GM19351 (cell line): ENCODE results near the gene PSMB7.

ENCODE experiments used
- ATAC-seq: cut with Tn5 transposase; IDR thresholded peaks from one replicate; pipeline ENCODE4 v1.9.1; 2021; ENCODE audit warnings: mild to moderate bottlenecking, moderate library complexity; ENCODE audit not compliant: unreplicated experiment

The PSMB7 gene

GRCh38 chr9:124329206-124329792 is 85.9 kb downstream of the PSMB7 start:
- no peak for ATAC-seq

- ATAC-seq, result no peak
Observed at GRCh38 chr9:124328285-124328684, 87.0 kb downstream of the PSMB7 start.

GRCh38 chr9:124327491-124327890 is 87.8 kb downstream of the PSMB7 start:
- ATAC-seq, result no peak

- no peak for ATAC-seq
Observed at GRCh38 chr9:124326378-124326777, 88.9 kb downstream of the PSMB7 start.

GRCh38 chr9:124325816-124326215 is 89.4 kb downstream of the PSMB7 start:
- no peak for ATAC-seq

GRCh38 chr9:124323904-124324303 is 91.3 kb downstream of the PSMB7 start:
- ATAC-seq, result no peak

GRCh38 chr9:124322618-124323432 is 92.4 kb downstream of the PSMB7 start:
- ATAC-seq, result no peak

GRCh38 chr9:124321935-124322334 is 93.3 kb downstream of the PSMB7 start:
- no peak for ATAC-seq

GRCh38 chr9:124321416-124321815 is 93.8 kb downstream of the PSMB7 start:
- ATAC-seq, result no peak

- no peak for ATAC-seq
Observed at GRCh38 chr9:124320062-124320973, 94.9 kb downstream of the PSMB7 start.

- ATAC-seq, result no peak
Observed at GRCh38 chr9:124315882-124316281, 99.4 kb downstream of the PSMB7 start.

- ATAC-seq, result no peak
Observed at GRCh38 chr9:124313940-124314339, 101.3 kb downstream of the PSMB7 start.

- no peak for ATAC-seq
Observed at GRCh38 chr9:124312290-124313265, 102.7 kb downstream of the PSMB7 start.

- no peak for ATAC-seq
Observed at GRCh38 chr9:124311283-124311682, 104.0 kb downstream of the PSMB7 start.

GRCh38 chr9:124309667-124310084 is 105.6 kb downstream of the PSMB7 start:
- ATAC-seq, result no peak

- no peak for ATAC-seq
Observed at GRCh38 chr9:124308606-124309491, 106.4 kb downstream of the PSMB7 start.

GRCh38 chr9:124307379-124308030 is 107.7 kb downstream of the PSMB7 start:
- no peak for ATAC-seq

- no peak for ATAC-seq
Observed at GRCh38 chr9:124306098-124306735, 109.0 kb downstream of the PSMB7 start.
